ENCODE results near the gene ATG9A.

The ATG9A gene

GRCh38 chr2:219252900-219253752, 23.7 kb upstream of the ATG9A start, which contains the start of gene TUBA4B:
Gene TUBA4B (plus strand): TSS chr2:219253243. CDS start chr2:219253408, 165 bp downstream.
- peak; percentile 24 for DNase-seq

GRCh38 chr2:219252570-219252899, 23.1 kb upstream of the ATG9A start:
- DNase-seq: no peak

GRCh38 chr2:219252084-219252483, 22.6 kb upstream of the ATG9A start:
- DNase-seq: no peak

GRCh38 chr2:219251656-219252055, 22.2 kb upstream of the ATG9A start:
- DNase-seq: no peak

GRCh38 chr2:219250049-219250781, 20.8 kb upstream of the ATG9A start:
- no peak for DNase-seq

GRCh38 chr2:219249203-219249980, 20.0 kb upstream of the ATG9A start:
- DNase-seq: peak; percentile 67

GRCh38 chr2:219248845-219249202, 19.4 kb upstream of the ATG9A start:
- DNase-seq: no peak

GRCh38 chr2:219247678-219248642, 18.5 kb upstream of the ATG9A start:
- DNase-seq: no peak

- no peak for DNase-seq
Observed at GRCh38 chr2:219246559-219246958, 17.1 kb upstream of the ATG9A start.

- no peak for DNase-seq
Observed at GRCh38 chr2:219245899-219246230, 16.4 kb upstream of the ATG9A start.

- peak; percentile 91 for DNase-seq
Observed at GRCh38 chr2:219245148-219245898, 15.9 kb upstream of the ATG9A start, which contains the start of the genes GLB1L and STK16. Gene GLB1L (minus strand): TSS chr2:219245444. CDS start chr2:219243573, 1,871 bp downstream. Gene STK16 (plus strand): TSS chr2:219245479. CDS start chr2:219246000, 521 bp downstream.

GRCh38 chr2:219244789-219245147, 15.3 kb upstream of the ATG9A start:
- no peak for DNase-seq

GRCh38 chr2:219243291-219243761, 13.9 kb upstream of the ATG9A start:
- no peak for DNase-seq

- no peak for DNase-seq
Observed at GRCh38 chr2:219234331-219234730, 4.9 kb upstream of the ATG9A start.

GRCh38 chr2:219230059-219230540, 664 bp upstream of the ATG9A start:
- DNase-seq: peak; percentile 41

- no peak for DNase-seq
Observed at GRCh38 chr2:219228911-219229304, 528 bp downstream of the ATG9A start.

- DNase-seq: no peak
Observed at GRCh38 chr2:219228041-219228910, 1.2 kb downstream of the ATG9A start.

- DNase-seq: no peak
Observed at GRCh38 chr2:219225350-219225749, 4.1 kb downstream of the ATG9A start.

GRCh38 chr2:219223831-219224610, 5.4 kb downstream of the ATG9A start:
- no peak for DNase-seq
